Measurements from ENCODE around the gene ETFA. TPM values are rescaled to one million over a fixed set of nuclear protein-coding genes. Genes with fewer than 3 reads are reported as not detected.

Gene ETFA
- total RNA-seq, 1 donor from 2014 or later = 144 TPM

GRCh38 chr15:76190751-76191538 is 120.3 kb downstream of the ETFA start:
- intact Hi-C loops (cut with micrococcal nuclease) = loop anchor here (2.0 to 10.0 kb wide), 3 partner anchors 94 to 676 kb away; partner anchors contain the start of gene ISL2
- H3K4me3 Mint-ChIP-seq = peak overlapping the region; percentile 20
- peak; percentile 92 for DNase-seq
- H3K9me3 Mint-ChIP-seq = no peaks in the 10 kb centered on the region
- H3K36me3 Mint-ChIP-seq (ENCODE audit: low read depth) = no peaks in the 10 kb centered on the region
- H3K27ac Mint-ChIP-seq = no peak overlapping the region
- H3K4me1 Mint-ChIP-seq = peaks cover 8% of the 10 kb centered on the region
- H3K27me3 Mint-ChIP-seq = peaks cover 36% of the 10 kb centered on the region

GRCh38 chr15:76190070-76190564 is 121.2 kb downstream of the ETFA start:
- no peak overlapping the region for H3K4me3 Mint-ChIP-seq
- DNase-seq = no peak

GRCh38 chr15:76189106-76189505 is 122.2 kb downstream of the ETFA start:
- peaks cover 45% of the 10 kb centered on the region for H3K27me3 Mint-ChIP-seq
- H3K4me3 Mint-ChIP-seq = no peak overlapping the region
- intact Hi-C loops (cut with micrococcal nuclease) = no loop called here
- H3K27ac Mint-ChIP-seq = no peak overlapping the region
- peaks cover 8% of the 10 kb centered on the region for H3K4me1 Mint-ChIP-seq
- H3K36me3 Mint-ChIP-seq (ENCODE audit: low read depth) = no peaks in the 10 kb centered on the region
- no peaks in the 10 kb centered on the region for H3K9me3 Mint-ChIP-seq
- no peak for DNase-seq

More at GRCh38 chr15:76190070-76190564, 121.2 kb downstream of the ETFA start:
- peaks cover 40% of the 10 kb centered on the region for H3K27me3 Mint-ChIP-seq
- H3K27ac Mint-ChIP-seq = no peak overlapping the region
- H3K36me3 Mint-ChIP-seq (ENCODE audit: low read depth) = no peaks in the 10 kb centered on the region
- H3K4me1 Mint-ChIP-seq = peaks cover 8% of the 10 kb centered on the region
- no peaks in the 10 kb centered on the region for H3K9me3 Mint-ChIP-seq
- intact Hi-C loops (cut with micrococcal nuclease) = loop anchor here (2.0 to 10.0 kb wide), 3 partner anchors 95 to 677 kb away; partner anchors contain the start of gene ISL2

GRCh38 chr15:76187163-76187562 is 124.1 kb downstream of the ETFA start:
- no peak overlapping the region for H3K4me3 Mint-ChIP-seq
- H3K27ac Mint-ChIP-seq = no peak overlapping the region
- no peaks in the 10 kb centered on the region for H3K9me3 Mint-ChIP-seq
- no peak for DNase-seq
- H3K4me1 Mint-ChIP-seq = peaks cover 8% of the 10 kb centered on the region
- peaks cover 42% of the 10 kb centered on the region for H3K27me3 Mint-ChIP-seq
- no peaks in the 10 kb centered on the region for H3K36me3 Mint-ChIP-seq (ENCODE audit: low read depth)
- intact Hi-C loops (cut with micrococcal nuclease) = no loop called here

GRCh38 chr15:76185716-76186115 is 125.6 kb downstream of the ETFA start:
- H3K4me3 Mint-ChIP-seq = no peak overlapping the region
- H3K27me3 Mint-ChIP-seq = peaks cover 50% of the 10 kb centered on the region
- H3K36me3 Mint-ChIP-seq (ENCODE audit: low read depth) = no peaks in the 10 kb centered on the region
- intact Hi-C loops (cut with micrococcal nuclease) = no loop called here
- no peak overlapping the region for H3K27ac Mint-ChIP-seq
- peak; percentile 67 for DNase-seq
- peaks cover 14% of the 10 kb centered on the region for H3K4me1 Mint-ChIP-seq
- no peaks in the 10 kb centered on the region for H3K9me3 Mint-ChIP-seq

GRCh38 chr15:76184650-76185035 is 126.6 kb downstream of the ETFA start:
- no peaks in the 10 kb centered on the region for H3K36me3 Mint-ChIP-seq (ENCODE audit: low read depth)
- no peak overlapping the region for H3K27ac Mint-ChIP-seq
- peaks cover 46% of the 10 kb centered on the region for H3K27me3 Mint-ChIP-seq
- no peak overlapping the region for H3K4me3 Mint-ChIP-seq
- intact Hi-C loops (cut with micrococcal nuclease) = no loop called here
- H3K4me1 Mint-ChIP-seq = peaks cover 10% of the 10 kb centered on the region
- no peak for DNase-seq
- no peaks in the 10 kb centered on the region for H3K9me3 Mint-ChIP-seq

GRCh38 chr15:76183930-76184649 is 127.2 kb downstream of the ETFA start:
- Mint-ChIP-seq H3K4me1 (peaks cover 10% of the 10 kb centered on the region), H3K27me3 (peaks cover 47% of the 10 kb centered on the region), H3K4me3 (no peak overlapping the region), H3K36me3 (ENCODE audit: low read depth) (no peaks in the 10 kb centered on the region), H3K27ac (no peak overlapping the region), H3K9me3 (no peaks in the 10 kb centered on the region)
- intact Hi-C loops (cut with micrococcal nuclease) = no loop called here
- no peak for DNase-seq

GRCh38 chr15:76181705-76182107 is 129.6 kb downstream of the ETFA start:
- peak; percentile 80 for DNase-seq
- no peaks in the 10 kb centered on the region for H3K9me3 Mint-ChIP-seq
- peak overlapping the region; percentile 4 for H3K27ac Mint-ChIP-seq
- no peaks in the 10 kb centered on the region for H3K36me3 Mint-ChIP-seq (ENCODE audit: low read depth)
- peaks cover 10% of the 10 kb centered on the region for H3K4me1 Mint-ChIP-seq
- intact Hi-C loops (cut with micrococcal nuclease) = no loop called here
- H3K27me3 Mint-ChIP-seq = peaks cover 56% of the 10 kb centered on the region
- H3K4me3 Mint-ChIP-seq = peak overlapping the region; percentile 13

- H3K36me3 Mint-ChIP-seq (ENCODE audit: low read depth) = no peaks in the 10 kb centered on the region
- intact Hi-C loops (cut with micrococcal nuclease) = no loop called here
These were observed 130.9 kb downstream of the ETFA start for GRCh38 chr15:76180321-76180720.

GRCh38 chr15:76179023-76179422 is 132.2 kb downstream of the ETFA start:
- intact Hi-C loops (cut with micrococcal nuclease) = no loop called here
- peaks cover 42% of the 10 kb centered on the region for H3K27me3 Mint-ChIP-seq

More at GRCh38 chr15:76180321-76180720, 130.9 kb downstream of the ETFA start:
- Mint-ChIP-seq H3K27ac (no peak overlapping the region), H3K4me1 (peaks cover 10% of the 10 kb centered on the region), H3K9me3 (no peaks in the 10 kb centered on the region), H3K4me3 (no peak overlapping the region), H3K27me3 (peaks cover 50% of the 10 kb centered on the region)
- no peak for DNase-seq

GRCh38 chr15:76178296-76179000 is 132.8 kb downstream of the ETFA start:
- intact Hi-C loops (cut with micrococcal nuclease) = no loop called here
- Mint-ChIP-seq H3K27ac (no peak overlapping the region), H3K36me3 (ENCODE audit: low read depth) (no peaks in the 10 kb centered on the region), H3K27me3 (peaks cover 42% of the 10 kb centered on the region), H3K9me3 (no peaks in the 10 kb centered on the region), H3K4me3 (no peak overlapping the region), H3K4me1 (peaks cover 10% of the 10 kb centered on the region)
- no peak for DNase-seq

More at GRCh38 chr15:76179023-76179422, 132.2 kb downstream of the ETFA start:
- Mint-ChIP-seq H3K9me3 (no peaks in the 10 kb centered on the region), H3K4me1 (peaks cover 10% of the 10 kb centered on the region), H3K27ac (no peak overlapping the region), H3K36me3 (ENCODE audit: low read depth) (no peaks in the 10 kb centered on the region), H3K4me3 (no peak overlapping the region)
- DNase-seq = no peak

GRCh38 chr15:76177491-76178040 is 133.7 kb downstream of the ETFA start:
- Mint-ChIP-seq H3K4me3 (no peak overlapping the region), H3K27ac (no peak overlapping the region), H3K27me3 (peaks cover 42% of the 10 kb centered on the region), H3K9me3 (no peaks in the 10 kb centered on the region), H3K36me3 (ENCODE audit: low read depth) (no peaks in the 10 kb centered on the region), H3K4me1 (peaks cover 10% of the 10 kb centered on the region)
- intact Hi-C loops (cut with micrococcal nuclease) = no loop called here
- no peak for DNase-seq

- Mint-ChIP-seq H3K27ac (no peak overlapping the region), H3K36me3 (ENCODE audit: low read depth) (no peaks in the 10 kb centered on the region), H3K9me3 (no peaks in the 10 kb centered on the region), H3K27me3 (peaks cover 36% of the 10 kb centered on the region), H3K4me3 (no peak overlapping the region), H3K4me1 (peaks cover 5% of the 10 kb centered on the region)
- no peak for DNase-seq
- intact Hi-C loops (cut with micrococcal nuclease) = no loop called here
These were observed 134.7 kb downstream of the ETFA start for GRCh38 chr15:76176487-76177085.

Measured in activated CD4-positive, alpha-beta T cell treated with anti-CD3 and anti-CD28 coated beads, Interleukin-2, amount 10 ng/mL, durations not matched to agents 24 days and 14 days (primary cell).